Adrenal gland (tissue), 12 donors: ENCODE measurements around the gene CBL. TPM values are rescaled to one million over a fixed set of nuclear protein-coding genes. Genes with fewer than 3 reads are reported as not detected.
A peak's percentile ranks its signal among the peaks of the same experiment; 100 is the strongest.

Experiments
- DNase-seq, 7 donors: peaks; one replicate each; pipeline ENCODE4 v3.0.0-alpha.2; 2019 to 2020
- H3K27ac ChIP-seq, 5 donors: fragments of 200-600 bp; sonication (generic) in 4 of 5; 1 replicate in 3 of 5; 2 replicates in 2 of 5; pipeline versions ENCODE4 v1.5.1 to v1.8.0; 2016 to 2020; ENCODE audit warnings: mild to moderate bottlenecking in 1 of 5
- H3K27me3 ChIP-seq: fragments of 200-600 bp; 2 replicates; pipeline ENCODE4 v1.8.0; 2021
- H3K36me3 ChIP-seq, 2 donors: fragments of 200-600 bp; replicated peaks in 1 of 2; 1 replicate in 1 of 2; 2 replicates in 1 of 2; pipeline versions ENCODE4 v1.5.1 to v1.8.0; 2018 to 2022
- H3K4me1 ChIP-seq, 2 donors: fragments of 200-600 bp; replicated peaks in 1 of 2; 1 replicate in 1 of 2; 2 replicates in 1 of 2; pipeline versions ENCODE4 v1.5.1 to v1.8.0; 2018 to 2021
- H3K4me3 ChIP-seq, 4 donors: fragments of 200-600 bp; sonication (generic) in 3 of 4; one replicate each; pipeline ENCODE4 v1.5.1; 2016 to 2018
- H3K9me3 ChIP-seq, 3 donors: fragments of 200-600 bp; sonication (generic) in 1 of 3; replicated peaks in 1 of 3; 1 replicate in 2 of 3; 2 replicates in 1 of 3; pipeline versions ENCODE4 v1.5.1 to v1.8.0; 2016 to 2021
- CTCF ChIP-seq, 6 experiments: fragments of 450-650 bp in 4 of 6; fragments of 200-600 bp in 2 of 6; sonication (generic) in 1 of 6; IDR thresholded peaks; 1 replicate in 5 of 6; 2 replicates in 1 of 6; pipeline versions ENCODE4 v1.5.1 to v1.8.0; 2016 to 2021; ENCODE audit warnings: antibody characterized with exemption in 6 of 6, mild to moderate bottlenecking in 2 of 6, moderate library complexity in 1 of 6
- POLR2A ChIP-seq, 2 donors: fragments of 450-650 bp; IDR thresholded peaks; one replicate each; pipeline ENCODE4 v1.6.1; 2017; ENCODE audit warnings: antibody characterized with exemption in 2 of 2, mild to moderate bottlenecking in 2 of 2, moderate library complexity in 1 of 2
- WGBS, 4 donors: extraction: QIAGEN DNeasy Blood & Tissue Kit in 2 of 4; methylation state at CpG; one replicate each; pipeline versions ENCODE4 v1.1.5 to v1.1.7; 2013 to 2017; 5-methylcytosine and 5-hydroxymethylcytosine counted together
- intact Hi-C, 2 donors: fragments of 100-400 bp; cut with DNase I; formaldehyde crosslinking; loops; one replicate each; pipeline versions ENCODE4 v1.14.1 to v1.15.0; 2022 to 2023
- polyA plus RNA-seq, 3 donors: library from polyadenylated mRNA; stranded (reverse); fragments of 200-250 nt in 2 of 3; fragments of 350-450 nt in 1 of 3; fragmentation: Illumina TruSeq in 1 of 3; extraction: RNeasy Lipid Tissue Mini Kit (QIAGEN cat#74804) in 1 of 3; gene quantifications; one replicate each; pipeline ENCODE4 v1.2.3, GENCODE V29; 2013 to 2014
- total RNA-seq, 9 donors: library from RNA; depleted of rRNA in 4 of 9; stranded (reverse); fragments of >200 nt in 4 of 9; fragments of 120-200 nt in 1 of 9; fragmentation: NEBNext Ultra II Directional in 1 of 9; extraction: Animal tissue kit (Norgen Biotek cat#: 25700) in 1 of 9; gene quantifications; one replicate each; pipeline versions ENCODE4 v1.1.0 to v1.2.4, GENCODE V29; 2013 to 2023
- donor health status: healthy with polysubstance abuse.
- donor health status: Bipolar disorder and iron deficiency.
- donor health status: DM: yes; HTN: yes; CAD: no.
- donor health status: DM: no; HTN: no; CAD: no.
- donor health status: DM: no; HTN: no; CAD: no.
- donor health status: DM: yes; HTN: yes; CAD: no.

CBL gene
- total and polyA plus RNA-seq, 12 donors = 4.9 to 21.9 (median 13.5) TPM

GRCh38 chr11:119319136-119319699 is 113.1 kb downstream of the CBL start:
- H3K27me3 ChIP-seq = peaks cover 4% of the 10 kb centered on the region
- H3K36me3 ChIP-seq = no peaks in the 10 kb centered on the region
- peaks cover 20 to 46% of the 10 kb centered on the region in 2 donors for H3K4me1 ChIP-seq
- no peak overlapping the region for H3K4me3 ChIP-seq
- no peaks in the 10 kb centered on the region for H3K9me3 ChIP-seq
- intact Hi-C loops = no loop called here
- H3K27ac ChIP-seq = peak overlapping the region in 3 of 5 donors; percentile 31 to 84 (median 68)
- peak in 1 of 7 donors; percentile 47 for DNase-seq
- no peak for TF ChIP-seq CTCF (IDR thresholded peaks at IDR 0.05)
- TF ChIP-seq POLR2A (IDR thresholded peaks at IDR 0.05) = no peak
- WGBS, 4 donors = 78 to 88% (median 81%) methylated on average over 7 to 8 of the region's 8 CpGs

GRCh38 chr11:119319700-119320239 is 113.6 kb downstream of the CBL start:
- intact Hi-C loops = loop anchor here in 1 of 2 donors (5.0 kb wide), 1 partner anchor 117 kb away; no protein-coding TSS in a partner anchor
- peaks cover 20 to 46% of the 10 kb centered on the region in 2 donors for H3K4me1 ChIP-seq
- no peaks in the 10 kb centered on the region for H3K9me3 ChIP-seq
- H3K36me3 ChIP-seq = no peaks in the 10 kb centered on the region
- H3K27me3 ChIP-seq = peaks cover 4% of the 10 kb centered on the region
- H3K4me3 ChIP-seq = no peak overlapping the region
- peak in 1 of 7 donors; percentile 52 for DNase-seq
- H3K27ac ChIP-seq = peak overlapping the region in 3 of 5 donors; percentile 31 to 84 (median 68)
- TF ChIP-seq CTCF (IDR thresholded peaks at IDR 0.05) (no peak), POLR2A (IDR thresholded peaks at IDR 0.05) (no peak)
- 61 to 72% (median 67%) methylated on average over 11 of the region's 11 CpGs for WGBS, 4 donors

- Histone ChIP-seq H3K27me3 (peaks cover 4% of the 10 kb centered on the region), H3K27ac (peak overlapping the region in 2 of 5 donors; percentile 69 to 84), H3K4me1 (peaks cover 20 to 45% of the 10 kb centered on the region in 2 donors), H3K9me3 (no peaks in the 10 kb centered on the region), H3K4me3 (peak overlapping the region in 1 of 4 donors; percentile 61), H3K36me3 (no peaks in the 10 kb centered on the region)
- no peak for TF ChIP-seq CTCF (IDR thresholded peaks at IDR 0.05)
- TF ChIP-seq POLR2A (IDR thresholded peaks at IDR 0.05) = no peak
- intact Hi-C loops = loop anchor here in 1 of 2 donors (5.0 kb wide), 1 partner anchor 118 kb away; no protein-coding TSS in a partner anchor
- peak in 3 of 7 donors; percentile 25 to 61 (median 34) for DNase-seq
- WGBS, 4 donors = 49 to 56% (median 53%) methylated on average over 17 of the region's 17 CpGs
Observed at GRCh38 chr11:119320240-119320775, 114.2 kb downstream of the CBL start.

- H3K4me1 ChIP-seq = peaks cover 18 to 38% of the 10 kb centered on the region in 2 donors
- H3K9me3 ChIP-seq = no peaks in the 10 kb centered on the region
- peak overlapping the region in 2 of 4 donors; percentile 10 to 61 for H3K4me3 ChIP-seq
- DNase-seq = peak in 5 of 7 donors; percentile 32 to 62 (median 40)
- peak overlapping the region in 3 of 5 donors; percentile 9 to 84 (median 69) for H3K27ac ChIP-seq
- intact Hi-C loops = loop anchor here in 1 of 2 donors (5.0 kb wide), 1 partner anchor 119 kb away; no protein-coding TSS in a partner anchor
- peaks cover 4% of the 10 kb centered on the region for H3K27me3 ChIP-seq
- no peaks in the 10 kb centered on the region for H3K36me3 ChIP-seq
- 6 to 14% (median 10%) methylated on average over 11 to 60 of the region's 60 CpGs for WGBS, 4 donors
- TF ChIP-seq POLR2A (IDR thresholded peaks at IDR 0.05) (no peak), CTCF (IDR thresholded peaks at IDR 0.05) (no peak)
Observed at GRCh38 chr11:119320776-119321524, 114.8 kb downstream of the CBL start.
